HG03457 (cell line): Measurements from ENCODE around the gene SDSL.

Experiments used
- ATAC-seq: cut with Tn5 transposase; IDR thresholded peaks from one replicate; pipeline ENCODE4 v1.9.1; 2021; ENCODE audit warnings: moderate number of reproducible peaks; ENCODE audit not compliant: unreplicated experiment

Gene SDSL

DNA sequence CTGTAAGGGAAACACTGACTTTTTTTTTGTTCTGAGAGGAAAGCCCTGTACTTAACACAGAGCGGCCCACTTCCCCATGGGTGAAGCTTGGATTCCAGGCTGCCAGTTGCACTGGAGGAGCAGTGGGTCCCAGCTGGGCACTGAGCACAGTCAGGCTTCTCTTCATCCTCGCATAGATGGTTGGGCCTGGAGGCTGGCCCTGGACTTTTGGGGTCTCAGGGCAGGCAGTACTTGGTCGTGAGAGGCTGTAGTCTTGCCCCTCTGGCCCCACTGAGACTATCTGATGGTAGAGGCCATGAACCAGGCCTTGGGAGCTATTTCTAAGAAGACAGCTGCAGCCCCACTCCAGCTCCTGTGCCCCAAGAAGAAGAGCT is 55.6 kb downstream of the SDSL start:
- ATAC-seq, result no peak

GRCh38 chr12:113478351-113479011 is 56.3 kb downstream of the SDSL start:
- no peak for ATAC-seq

DNA sequence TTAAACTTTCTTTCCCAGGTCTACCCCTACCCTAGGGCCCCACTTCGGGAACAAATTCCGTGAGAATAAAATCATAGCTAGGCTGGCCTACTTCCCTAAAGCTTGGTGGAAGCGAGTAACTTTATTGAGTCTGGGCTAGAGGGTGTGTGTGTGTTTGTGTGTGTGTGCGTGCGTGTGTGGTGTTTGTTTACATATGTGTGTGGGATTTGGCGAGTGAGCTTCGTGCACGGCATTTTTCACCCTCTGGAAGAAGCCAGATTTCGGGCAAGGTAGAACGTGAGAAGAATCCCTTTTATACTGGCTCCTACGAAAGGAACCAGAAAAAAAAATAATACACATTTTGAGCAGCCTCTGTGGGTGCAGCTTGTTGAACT is 57.0 kb downstream of the SDSL start:
- no peak for ATAC-seq

DNA sequence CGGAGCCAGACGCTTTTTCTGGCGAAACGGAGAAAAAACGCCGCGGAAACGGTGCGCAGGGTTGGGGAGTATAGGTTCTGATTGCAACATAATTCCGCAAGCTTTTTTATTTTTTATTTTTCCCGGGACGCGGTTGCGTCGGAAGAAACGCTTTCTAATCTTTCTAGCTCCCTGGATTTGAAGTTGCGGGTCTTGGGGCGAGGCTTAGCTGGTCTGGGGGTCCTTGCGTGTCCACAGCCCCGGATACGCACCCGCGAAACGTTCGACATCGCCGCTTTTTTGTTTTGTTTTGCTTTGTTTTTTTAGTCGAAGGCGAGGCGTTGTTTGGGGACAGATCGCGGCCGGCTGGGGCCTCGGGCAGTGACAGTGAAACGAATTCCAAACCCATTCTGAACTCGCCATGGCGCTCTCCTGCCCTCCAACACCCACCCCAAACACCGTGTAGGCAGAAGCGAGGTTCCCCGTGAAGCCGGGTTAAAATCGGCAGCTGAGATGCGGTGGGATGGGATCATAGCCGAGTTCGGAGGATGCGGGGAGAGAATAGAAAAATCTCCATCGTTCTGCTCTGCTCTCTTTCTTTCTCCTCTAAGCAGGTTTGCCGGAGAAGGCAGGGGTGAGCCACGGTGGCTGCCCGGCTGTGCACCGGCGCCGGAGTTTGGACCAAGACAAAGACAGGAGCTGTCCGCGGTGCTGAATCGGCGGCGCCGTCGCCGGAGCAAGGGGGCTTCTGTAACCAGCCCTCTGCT is 57.6 kb downstream of the SDSL start:
- no peak for ATAC-seq

DNA sequence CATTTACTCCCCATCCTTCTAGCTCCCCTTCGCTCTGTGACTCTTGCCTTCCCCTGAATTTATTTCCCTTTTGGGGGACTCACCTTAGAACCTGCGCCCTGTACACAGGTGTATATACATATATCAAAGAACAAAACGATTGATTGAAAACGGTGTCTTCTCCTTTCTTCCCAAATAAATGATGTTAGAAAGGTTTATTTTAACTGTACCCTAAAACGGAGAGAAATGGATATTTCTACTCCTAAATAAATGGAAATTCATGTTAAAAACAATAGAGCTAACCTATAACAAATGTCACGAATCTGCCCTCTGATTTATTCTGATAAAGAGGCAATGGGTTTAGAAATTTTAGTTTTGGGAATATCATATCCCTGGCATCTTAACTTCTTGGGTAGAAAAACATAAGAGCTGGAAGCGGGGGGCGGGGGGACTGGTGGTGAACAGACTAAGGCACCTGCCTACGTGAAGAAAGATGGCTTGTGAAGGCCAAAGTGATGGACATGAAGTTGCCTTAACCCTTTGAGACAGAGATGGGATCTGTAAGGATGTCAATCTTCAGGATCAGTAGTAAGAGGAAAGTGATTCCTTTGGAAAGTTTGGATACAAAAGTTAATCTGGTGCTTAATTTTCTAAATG is 58.3 kb downstream of the SDSL start:
- ATAC-seq, result no peak

DNA sequence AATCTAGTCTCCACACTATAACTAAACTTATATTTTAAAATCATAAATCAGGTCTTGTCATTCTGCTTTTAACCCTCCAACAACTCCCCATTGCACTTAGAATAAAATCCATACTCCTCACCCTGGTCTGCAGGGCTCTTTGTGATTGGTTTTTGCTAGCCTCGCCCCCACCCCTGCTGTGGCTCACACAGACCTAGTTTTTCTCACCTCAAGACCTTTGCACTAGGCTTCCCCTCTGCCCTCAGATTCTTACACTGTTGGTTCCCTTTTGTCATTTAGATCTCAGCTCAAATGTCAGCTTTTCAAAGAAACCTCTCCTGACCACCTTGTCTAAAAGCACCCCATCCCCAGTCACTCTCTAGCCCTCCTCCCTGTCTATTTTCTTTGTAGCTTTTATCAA is 60.2 kb downstream of the SDSL start:
- no peak for ATAC-seq

GRCh38 chr12:113485330-113485729 is 63.1 kb downstream of the SDSL start:
- ATAC-seq, result no peak

DNA sequence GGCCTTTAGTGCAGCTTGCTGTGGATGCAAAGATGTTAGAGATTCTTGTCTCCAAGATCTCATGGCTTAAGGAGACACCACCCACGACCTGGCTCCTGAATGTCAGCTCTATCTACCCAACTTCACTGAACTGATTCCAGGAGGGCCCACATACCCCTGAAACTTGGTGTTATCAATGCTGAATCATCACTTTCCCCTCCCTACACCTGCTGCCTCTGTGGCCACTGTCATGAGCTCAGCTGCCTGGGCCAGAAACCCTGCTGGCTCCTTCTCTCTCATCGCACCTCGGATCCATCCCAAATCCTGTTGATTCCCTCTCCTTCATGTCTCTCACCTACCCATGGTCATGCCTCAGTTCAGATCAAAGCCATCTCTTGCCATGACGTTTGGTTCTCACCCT is 64.5 kb downstream of the SDSL start:
- ATAC-seq, result no peak
